ENCODE results near the gene BCAR1. TPM values are rescaled to one million over a fixed set of nuclear protein-coding genes. Genes with fewer than 3 reads are reported as not detected.
"Not testable (repeated sequence)": the region's sequence is repeated elsewhere in the genome, so short reads cannot be mapped to it uniquely, and the experiment has no call there.

BCAR1 gene
- total RNA-seq, 1 experiment from 2014 or later, result 58.6 TPM

DNA sequence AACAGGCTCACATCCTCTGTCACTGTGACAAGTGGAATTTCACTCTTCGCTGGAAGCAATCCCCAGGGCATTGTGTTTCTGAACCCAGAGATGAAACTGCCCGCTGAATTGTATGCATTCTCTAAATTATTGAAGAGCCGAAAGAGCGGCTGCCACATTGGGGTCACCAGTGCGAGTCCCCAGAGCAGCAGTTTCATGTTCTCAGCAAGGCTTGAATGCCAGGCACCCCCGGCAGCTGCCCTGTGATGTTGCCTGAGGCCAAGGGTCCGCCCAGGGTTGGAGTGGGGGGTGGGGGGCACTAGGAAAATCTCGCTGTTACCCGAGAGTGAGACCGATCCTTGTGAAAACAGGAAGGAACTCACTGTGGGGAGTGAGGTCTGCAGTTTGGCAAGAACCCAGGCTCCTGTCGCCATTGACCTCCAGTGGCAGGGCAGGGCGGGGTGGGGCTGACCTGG is 20.7 kb upstream of the BCAR1 start:
- ChIA-PET POLR2A (interaction anchor here (0.6 to 1.4 kb wide), 2 partner anchors 33 to 62 kb away, joined by 3 to 5 read pairs; no protein-coding TSS in a partner anchor), CTCF (no interaction called here)
- DNase-seq (ENCODE audit: unreplicated experiment), result no peak
- intact Hi-C loops (cut with micrococcal nuclease), result no loop called here
- TF ChIP-seq, protein P1, sequence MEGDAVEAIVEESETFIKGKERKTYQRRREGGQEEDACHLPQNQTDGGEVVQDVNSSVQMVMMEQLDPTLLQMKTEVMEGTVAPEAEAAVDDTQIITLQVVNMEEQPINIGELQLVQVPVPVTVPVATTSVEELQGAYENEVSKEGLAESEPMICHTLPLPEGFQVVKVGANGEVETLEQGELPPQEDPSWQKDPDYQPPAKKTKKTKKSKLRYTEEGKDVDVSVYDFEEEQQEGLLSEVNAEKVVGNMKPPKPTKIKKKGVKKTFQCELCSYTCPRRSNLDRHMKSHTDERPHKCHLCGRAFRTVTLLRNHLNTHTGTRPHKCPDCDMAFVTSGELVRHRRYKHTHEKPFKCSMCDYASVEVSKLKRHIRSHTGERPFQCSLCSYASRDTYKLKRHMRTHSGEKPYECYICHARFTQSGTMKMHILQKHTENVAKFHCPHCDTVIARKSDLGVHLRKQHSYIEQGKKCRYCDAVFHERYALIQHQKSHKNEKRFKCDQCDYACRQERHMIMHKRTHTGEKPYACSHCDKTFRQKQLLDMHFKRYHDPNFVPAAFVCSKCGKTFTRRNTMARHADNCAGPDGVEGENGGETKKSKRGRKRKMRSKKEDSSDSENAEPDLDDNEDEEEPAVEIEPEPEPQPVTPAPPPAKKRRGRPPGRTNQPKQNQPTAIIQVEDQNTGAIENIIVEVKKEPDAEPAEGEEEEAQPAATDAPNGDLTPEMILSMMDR (IDR thresholded peaks at IDR 0.05; ENCODE audit: unreplicated experiment), result no peak
- peaks cover 5% of the 10 kb centered on the region for H3K4me1 Mint-ChIP-seq (ENCODE audit: insufficient read depth, unreplicated experiment)
- BruUV-seq (replicated peaks), result no TSS peak
- H3K27ac Mint-ChIP-seq (ENCODE audit: low read depth, unreplicated experiment), result no peak overlapping the region
- H3K27me3 Mint-ChIP-seq (ENCODE audit: insufficient read depth, unreplicated experiment), result no peaks in the 10 kb centered on the region
- no peak overlapping the region for H3K4me3 Mint-ChIP-seq (ENCODE audit: unreplicated experiment)
- peaks cover 8% of the 10 kb centered on the region for H3K36me3 Mint-ChIP-seq (ENCODE audit: insufficient read depth, unreplicated experiment)
- H3K9me3 Mint-ChIP-seq (ENCODE audit: unreplicated experiment), result no peaks in the 10 kb centered on the region

DNA sequence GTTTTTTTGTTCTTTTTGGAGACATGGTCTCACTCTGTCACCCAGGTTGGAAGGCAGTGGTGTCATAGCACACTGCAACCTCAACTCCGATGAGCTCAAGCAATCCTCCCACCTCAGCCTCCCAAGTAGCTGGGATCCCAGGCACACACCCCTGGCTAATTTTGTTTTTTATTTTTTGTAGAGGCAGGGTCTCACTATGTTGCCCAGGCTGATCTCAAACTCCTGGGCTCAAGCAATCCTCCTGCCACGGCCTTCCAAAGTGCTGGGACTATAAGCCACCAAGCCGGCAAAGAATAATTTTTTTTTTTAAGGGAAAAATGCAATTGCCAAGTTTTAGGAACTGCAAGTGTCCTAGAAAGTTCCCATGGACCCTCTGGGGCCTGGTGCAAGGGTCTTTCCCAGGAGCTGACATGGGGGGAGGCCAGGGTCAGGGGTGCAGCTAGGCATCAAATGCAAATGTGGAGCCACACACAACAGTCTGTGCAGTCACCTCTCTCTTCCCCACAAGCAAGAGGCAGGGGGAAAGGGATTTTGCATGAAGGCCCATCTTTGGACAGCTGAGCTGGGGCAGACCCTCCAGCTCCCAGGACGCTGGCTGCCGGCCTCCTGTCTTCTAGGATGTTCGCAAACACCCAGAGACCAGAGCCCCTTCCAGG is 20.1 kb upstream of the BCAR1 start:
- no peak for DNase-seq (ENCODE audit: unreplicated experiment)

DNA sequence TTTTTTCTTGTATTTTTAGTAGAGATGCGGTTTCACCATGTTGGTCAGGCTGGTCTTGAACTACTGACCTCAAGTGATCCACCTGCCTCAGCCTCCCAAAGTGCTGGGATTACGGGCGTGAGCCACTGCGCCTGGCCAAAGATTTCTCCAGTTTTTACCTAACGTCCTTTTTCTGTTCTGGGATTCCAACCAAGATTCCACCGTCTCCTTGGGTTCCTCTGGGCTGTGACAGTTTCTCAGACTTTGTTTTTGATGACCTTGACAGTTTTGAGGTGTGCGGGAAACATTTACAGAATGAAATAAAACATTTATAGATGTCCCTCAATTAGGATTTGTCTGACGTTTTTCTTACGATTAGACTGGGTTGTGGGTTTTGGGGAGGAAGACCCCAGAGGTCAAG is 17.9 kb upstream of the BCAR1 start:
- H3K4me3 Mint-ChIP-seq (ENCODE audit: unreplicated experiment); H3K27ac Mint-ChIP-seq (ENCODE audit: low read depth, unreplicated experiment); BruUV-seq (replicated peaks); DNase-seq (ENCODE audit: unreplicated experiment); H3K36me3 Mint-ChIP-seq (ENCODE audit: insufficient read depth, unreplicated experiment); intact Hi-C loops (cut with micrococcal nuclease); CTCF ChIA-PET; H3K27me3 Mint-ChIP-seq (ENCODE audit: insufficient read depth, unreplicated experiment); H3K9me3 Mint-ChIP-seq (ENCODE audit: unreplicated experiment): not testable (repeated sequence)
- H3K4me1 Mint-ChIP-seq (ENCODE audit: insufficient read depth, unreplicated experiment), result peaks cover 13% of the 10 kb centered on the region
- POLR2A ChIA-PET, result interaction anchor here (5.7 kb wide), 1 partner anchor 18 kb away, joined by 53 read pairs; the partner anchor contains the start of gene BCAR1

More for the DNA sequence above, 20.1 kb upstream of the BCAR1 start:
- no peaks in the 10 kb centered on the region for H3K9me3 Mint-ChIP-seq (ENCODE audit: unreplicated experiment)
- TF ChIP-seq, protein P1 (IDR thresholded peaks at IDR 0.05; ENCODE audit: unreplicated experiment), result no peak
- peaks cover 8% of the 10 kb centered on the region for H3K36me3 Mint-ChIP-seq (ENCODE audit: insufficient read depth, unreplicated experiment)
- peaks cover 6% of the 10 kb centered on the region for H3K4me1 Mint-ChIP-seq (ENCODE audit: insufficient read depth, unreplicated experiment)
- POLR2A ChIA-PET, result interaction anchor here (0.7 to 1.4 kb wide), 7 partner anchors 16 to 1860 kb away, joined by 3 to 5 read pairs (median 3); no protein-coding TSS in a partner anchor
- no peaks in the 10 kb centered on the region for H3K27me3 Mint-ChIP-seq (ENCODE audit: insufficient read depth, unreplicated experiment)
- H3K4me3 Mint-ChIP-seq (ENCODE audit: unreplicated experiment), result no peak overlapping the region
- no peak overlapping the region for H3K27ac Mint-ChIP-seq (ENCODE audit: low read depth, unreplicated experiment)
- CTCF ChIA-PET, result interaction anchor here (0.5 kb wide), 1 partner anchor 36 kb away, joined by 6 read pairs; no protein-coding TSS in a partner anchor
- intact Hi-C loops (cut with micrococcal nuclease), result no loop called here
- BruUV-seq (replicated peaks), result no TSS peak

DNA sequence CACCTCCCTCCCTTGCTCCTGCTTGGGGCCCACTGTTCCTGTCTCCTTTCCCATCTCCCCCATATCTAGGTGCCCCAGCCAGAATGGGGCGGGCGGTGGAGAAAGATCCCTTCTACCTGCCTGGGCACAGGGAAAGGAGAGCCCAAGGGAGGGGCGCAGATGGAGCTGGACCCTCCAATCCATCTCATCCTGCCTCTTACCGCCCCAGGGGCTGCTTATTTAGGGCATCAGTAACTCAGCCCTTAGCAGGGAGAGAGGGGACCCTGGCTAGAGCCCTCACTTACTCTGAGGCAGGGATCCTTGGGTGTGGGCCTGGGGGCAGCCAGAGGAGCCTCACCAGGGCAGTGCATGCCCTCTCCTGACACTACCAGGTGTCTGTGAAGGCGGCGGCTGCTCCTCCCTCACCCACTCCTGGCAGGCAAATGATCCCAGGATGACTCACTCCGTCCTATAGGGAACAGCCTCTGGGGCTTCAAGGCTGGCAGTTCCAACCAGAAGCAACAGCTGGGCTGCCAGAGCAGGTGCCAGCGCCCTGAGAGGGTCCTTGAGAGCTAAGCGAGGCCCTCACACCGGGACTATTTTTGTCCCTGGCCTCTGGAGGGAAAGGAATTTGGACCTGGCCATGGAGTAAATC is 16.3 kb upstream of the BCAR1 start:
- TF ChIP-seq, protein P1 (IDR thresholded peaks at IDR 0.05; ENCODE audit: unreplicated experiment), result no peak
- POLR2A ChIA-PET, result interaction anchor here (0.6 to 5.7 kb wide), 9 partner anchors 11 to 218 kb away, joined by 3 to 89 read pairs (median 3); partner anchors contain the start of genes BCAR1 and CFDP1
- H3K4me1 Mint-ChIP-seq (ENCODE audit: insufficient read depth, unreplicated experiment), result peaks cover 17% of the 10 kb centered on the region
- CTCF ChIA-PET, result interaction anchor here (0.7 to 1.9 kb wide), 5 partner anchors 14 to 112 kb away, joined by 3 to 10 read pairs (median 5); no protein-coding TSS in a partner anchor
- peak; percentile 96 for DNase-seq (ENCODE audit: unreplicated experiment)
- no TSS peak for BruUV-seq (replicated peaks)
- peak overlapping the region; percentile 28 for H3K4me3 Mint-ChIP-seq (ENCODE audit: unreplicated experiment)
- H3K27ac Mint-ChIP-seq (ENCODE audit: low read depth, unreplicated experiment), result no peak overlapping the region
- intact Hi-C loops (cut with micrococcal nuclease), result no loop called here
- H3K27me3 Mint-ChIP-seq (ENCODE audit: insufficient read depth, unreplicated experiment), result no peaks in the 10 kb centered on the region
- H3K9me3 Mint-ChIP-seq (ENCODE audit: unreplicated experiment), result no peaks in the 10 kb centered on the region
- H3K36me3 Mint-ChIP-seq (ENCODE audit: insufficient read depth, unreplicated experiment), result peaks cover 8% of the 10 kb centered on the region

All from MCF 10A (cell line).